Measurements from ENCODE around the gene PSMA6.

PSMA6 gene

DNA sequence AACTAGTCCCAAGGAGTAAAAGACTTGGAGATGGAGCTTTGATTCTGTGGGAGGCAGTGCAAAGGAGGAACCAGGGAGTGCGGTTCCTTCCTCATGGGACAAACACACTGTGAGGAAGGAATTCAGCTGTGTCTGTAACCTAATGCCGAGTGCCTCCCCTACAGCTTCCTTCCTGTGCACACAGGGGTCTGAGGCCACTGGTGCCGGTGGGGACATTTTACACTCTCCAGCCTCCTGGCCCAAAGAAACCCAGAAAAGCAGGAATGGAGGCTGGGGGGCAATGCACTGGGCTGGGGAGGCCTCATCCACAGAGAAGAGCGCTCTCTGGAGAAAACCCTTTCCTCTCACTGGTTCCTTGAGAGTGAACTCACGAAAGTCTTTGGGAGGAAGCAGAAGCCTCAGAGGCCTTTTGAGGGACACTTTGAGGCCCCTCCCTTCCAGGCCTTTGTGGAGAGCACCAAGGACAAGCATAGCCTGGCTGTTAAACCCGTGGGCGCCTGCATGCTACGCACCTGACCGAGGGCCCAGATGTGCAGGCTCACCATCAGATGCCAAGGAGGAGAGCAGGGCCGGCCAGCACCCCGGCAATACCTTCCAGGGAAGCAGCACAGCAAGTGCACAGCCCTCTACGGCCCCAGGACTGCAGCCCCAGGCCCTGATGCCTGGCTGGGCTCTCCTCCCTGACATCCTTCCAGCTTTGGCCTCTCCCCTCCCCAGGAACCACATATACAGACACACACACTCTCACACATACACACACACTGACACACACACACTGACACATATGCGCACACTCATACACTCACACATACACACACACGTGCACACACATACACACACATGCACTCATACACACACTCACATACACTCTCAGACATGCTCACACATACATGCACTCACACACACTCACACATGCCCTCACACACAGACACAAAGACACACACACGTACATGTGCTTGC lies 60.4 kb downstream of the PSMA6 start:
- TF ChIP-seq, protein P1, sequence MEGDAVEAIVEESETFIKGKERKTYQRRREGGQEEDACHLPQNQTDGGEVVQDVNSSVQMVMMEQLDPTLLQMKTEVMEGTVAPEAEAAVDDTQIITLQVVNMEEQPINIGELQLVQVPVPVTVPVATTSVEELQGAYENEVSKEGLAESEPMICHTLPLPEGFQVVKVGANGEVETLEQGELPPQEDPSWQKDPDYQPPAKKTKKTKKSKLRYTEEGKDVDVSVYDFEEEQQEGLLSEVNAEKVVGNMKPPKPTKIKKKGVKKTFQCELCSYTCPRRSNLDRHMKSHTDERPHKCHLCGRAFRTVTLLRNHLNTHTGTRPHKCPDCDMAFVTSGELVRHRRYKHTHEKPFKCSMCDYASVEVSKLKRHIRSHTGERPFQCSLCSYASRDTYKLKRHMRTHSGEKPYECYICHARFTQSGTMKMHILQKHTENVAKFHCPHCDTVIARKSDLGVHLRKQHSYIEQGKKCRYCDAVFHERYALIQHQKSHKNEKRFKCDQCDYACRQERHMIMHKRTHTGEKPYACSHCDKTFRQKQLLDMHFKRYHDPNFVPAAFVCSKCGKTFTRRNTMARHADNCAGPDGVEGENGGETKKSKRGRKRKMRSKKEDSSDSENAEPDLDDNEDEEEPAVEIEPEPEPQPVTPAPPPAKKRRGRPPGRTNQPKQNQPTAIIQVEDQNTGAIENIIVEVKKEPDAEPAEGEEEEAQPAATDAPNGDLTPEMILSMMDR (IDR thresholded peaks at IDR 0.05), result no peak

DNA sequence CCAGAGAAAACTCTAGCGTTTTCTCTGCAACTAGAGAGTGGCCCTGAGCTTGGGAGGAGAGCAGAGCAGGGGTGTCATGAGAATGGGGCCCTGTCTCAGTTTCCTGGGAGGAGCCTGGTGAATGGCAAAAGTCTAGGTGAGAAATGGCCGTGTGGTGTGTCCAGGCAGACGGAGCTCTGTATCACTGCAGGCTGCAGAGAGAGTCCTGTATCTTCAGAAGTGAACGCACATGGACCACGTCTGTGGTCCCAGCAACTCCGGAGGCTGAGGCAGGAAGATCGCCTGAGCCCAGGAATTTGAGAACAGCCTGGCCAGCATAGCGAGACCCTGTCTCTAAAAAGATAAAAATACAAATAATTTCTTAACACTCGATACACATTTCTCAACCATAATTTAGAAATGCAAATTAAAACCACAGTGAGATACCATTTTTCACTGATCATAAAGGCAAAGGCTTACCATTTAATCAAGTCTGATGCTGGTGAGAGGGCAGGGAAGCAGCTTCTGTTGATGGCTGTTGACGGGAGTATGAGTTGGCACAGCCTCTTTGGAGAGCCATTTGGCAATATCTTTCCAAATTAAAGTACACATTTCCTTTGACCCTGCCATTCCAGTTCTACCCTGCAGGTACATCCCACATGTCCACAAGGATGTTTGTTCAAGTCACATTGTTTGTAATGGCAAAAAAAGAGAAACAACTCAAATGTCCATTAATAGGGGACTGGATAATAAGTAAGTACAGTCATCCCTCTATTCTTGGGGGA lies 61.4 kb downstream of the PSMA6 start:
- TF ChIP-seq, protein P1 (IDR thresholded peaks at IDR 0.05), result no peak

- TF ChIP-seq, protein P1 (IDR thresholded peaks at IDR 0.05), result no peak
These were observed 64.0 kb downstream of the PSMA6 start for GRCh38 chr14:35355981-35356841.

- TF ChIP-seq, protein P1 (IDR thresholded peaks at IDR 0.05), result no peak
These were observed 68.9 kb downstream of the PSMA6 start for GRCh38 chr14:35361141-35361480.

GRCh38 chr14:35362450-35362849 lies 70.3 kb downstream of the PSMA6 start:
- TF ChIP-seq, protein P1 (IDR thresholded peaks at IDR 0.05), result no peak

- TF ChIP-seq, protein P1 (IDR thresholded peaks at IDR 0.05), result no peak
These were observed 70.8 kb downstream of the PSMA6 start for GRCh38 chr14:35362911-35363374.

All from LNCAP (cell line).